ENCODE data around the gene GDPD3. TPM values are rescaled to one million over a fixed set of nuclear protein-coding genes. Genes with fewer than 3 reads are reported as not detected.

The GDPD3 gene
- total and polyA plus RNA-seq, 2 of the 13 experiments (the other 11 are each of a cell fraction or from before 2014, with no cell fraction given), result 18.7 to 20.6 TPM

DNA sequence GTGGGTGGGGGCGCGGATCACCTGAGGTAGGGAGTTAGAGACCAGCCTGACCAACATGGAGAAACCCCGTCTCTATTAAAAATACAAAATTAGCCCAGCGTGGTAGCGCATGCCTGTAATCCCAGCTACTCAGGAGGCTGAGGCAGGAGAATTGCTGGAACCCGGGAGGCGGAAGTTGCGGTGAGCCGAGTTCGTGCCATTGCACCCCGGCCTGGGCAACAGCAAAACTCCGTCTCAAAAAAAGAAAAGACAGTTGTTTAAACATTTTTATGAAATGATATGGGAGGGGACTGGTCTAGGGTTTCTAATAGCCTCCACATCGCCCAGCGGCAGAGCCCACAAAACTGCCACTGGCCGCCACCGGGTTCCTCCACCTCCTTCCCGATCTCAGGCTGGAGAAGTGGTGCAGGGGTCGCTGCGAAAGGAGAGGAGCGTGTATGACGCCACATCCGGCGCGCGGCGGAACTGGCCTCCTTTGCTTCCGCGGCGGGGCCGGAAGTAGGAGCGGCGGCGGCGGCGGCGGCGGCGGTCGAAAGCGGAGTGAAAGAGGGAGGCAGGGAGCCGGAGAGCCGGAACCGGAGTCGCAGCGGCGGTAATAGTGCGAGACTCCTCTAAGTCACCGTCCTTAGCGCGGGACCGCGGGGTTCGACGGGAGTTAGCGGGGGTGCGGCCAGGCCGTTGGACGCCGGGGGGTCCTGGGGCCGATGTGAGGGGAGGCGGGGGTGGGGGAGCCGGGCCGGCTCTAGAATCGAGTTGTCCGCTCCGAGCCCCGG lies 37.6 kb downstream of the GDPD3 start, which contains the start of gene PPP4C (continued):
- TF ChIP-seq HNRNPL (IDR thresholded peaks at IDR 0.05; ENCODE audit: low read depth, low read length), result 0 out of 2 replicates have a peak, but pooled peaks have one; percentile 50
- no peak for TF ChIP-seq MBD4 (IDR thresholded peaks at IDR 0.05; ENCODE audit: borderline replicate concordance, low read length)
- no peak; the same call in none of the 2 replicates for TF ChIP-seq NKX3-1 (CRISPR knock-in tag; IDR thresholded peaks at IDR 0.05)
- peak; percentile 85 for TF ChIP-seq ZSCAN31 (CRISPR knock-in tag; IDR thresholded peaks at IDR 0.05; ENCODE audit: low read depth)
- peak; percentile 64; the same call in 1 of the 2 replicates for TF ChIP-seq HES4 (CRISPR knock-in tag; IDR thresholded peaks at IDR 0.05; ENCODE audit: borderline replicate concordance)
- TF ChIP-seq TRIM24 (CRISPR knock-in tag; IDR thresholded peaks at IDR 0.05), result no peak
- TF ChIP-seq EEA1 (CRISPR knock-in tag; IDR thresholded peaks at IDR 0.05; ENCODE audit: borderline replicate concordance), result no peak
- TF ChIP-seq KDM5A (IDR thresholded peaks at IDR 0.05; ENCODE audit: borderline replicate concordance, low read length), result peak; percentile 86
- TF ChIP-seq, protein P1, sequence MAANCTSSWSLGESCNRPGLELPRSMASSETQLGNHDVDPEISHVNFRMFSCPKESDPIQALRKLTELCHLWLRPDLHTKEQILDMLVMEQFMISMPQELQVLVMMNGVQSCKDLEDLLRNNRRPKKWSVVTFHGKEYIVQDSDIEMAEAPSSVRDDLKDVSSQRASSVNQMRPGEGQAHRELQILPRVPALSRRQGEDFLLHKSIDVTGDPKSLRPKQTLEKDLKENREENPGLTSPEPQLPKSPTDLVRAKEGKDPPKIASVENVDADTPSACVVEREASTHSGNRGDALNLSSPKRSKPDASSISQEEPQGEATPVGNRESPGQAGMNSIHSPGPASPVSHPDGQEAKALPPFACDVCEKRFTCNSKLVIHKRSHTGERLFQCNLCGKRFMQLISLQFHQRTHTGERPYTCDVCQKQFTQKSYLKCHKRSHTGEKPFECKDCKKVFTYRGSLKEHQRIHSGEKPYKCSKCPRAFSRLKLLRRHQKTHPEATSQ (CRISPR knock-in tag; IDR thresholded peaks at IDR 0.05; ENCODE audit: borderline replicate concordance), result peak; percentile 85; the same call in 1 of the 2 replicates
- TF ChIP-seq ZEB1 (IDR thresholded peaks at IDR 0.05; ENCODE audit: insufficient replicate concordance, low read depth), result no peak
- TF ChIP-seq NFYC (CRISPR knock-in tag; IDR thresholded peaks at IDR 0.05), result no peak
- 0 out of 2 replicates have a peak, but pooled peaks have one; percentile 10 for TF ChIP-seq DPF2 (CRISPR knock-in tag; IDR thresholded peaks at IDR 0.05; ENCODE audit: borderline replicate concordance, low read depth)
- no peak for TF ChIP-seq GTF3A (CRISPR knock-in tag; conservative IDR thresholded peaks at IDR 0.05)
- TF ChIP-seq NFKB2 (CRISPR knock-in tag; IDR thresholded peaks at IDR 0.05; ENCODE audit: borderline replicate concordance), result no peak; the same call in 1 of the 2 replicates
- no peak for TF ChIP-seq MBNL3 (CRISPR knock-in tag; conservative IDR thresholded peaks at IDR 0.05)
- no peak for TF ChIP-seq ZNF556 (CRISPR knock-in tag; IDR thresholded peaks at IDR 0.05; ENCODE audit: borderline replicate concordance)
- TF ChIP-seq, protein P2, sequence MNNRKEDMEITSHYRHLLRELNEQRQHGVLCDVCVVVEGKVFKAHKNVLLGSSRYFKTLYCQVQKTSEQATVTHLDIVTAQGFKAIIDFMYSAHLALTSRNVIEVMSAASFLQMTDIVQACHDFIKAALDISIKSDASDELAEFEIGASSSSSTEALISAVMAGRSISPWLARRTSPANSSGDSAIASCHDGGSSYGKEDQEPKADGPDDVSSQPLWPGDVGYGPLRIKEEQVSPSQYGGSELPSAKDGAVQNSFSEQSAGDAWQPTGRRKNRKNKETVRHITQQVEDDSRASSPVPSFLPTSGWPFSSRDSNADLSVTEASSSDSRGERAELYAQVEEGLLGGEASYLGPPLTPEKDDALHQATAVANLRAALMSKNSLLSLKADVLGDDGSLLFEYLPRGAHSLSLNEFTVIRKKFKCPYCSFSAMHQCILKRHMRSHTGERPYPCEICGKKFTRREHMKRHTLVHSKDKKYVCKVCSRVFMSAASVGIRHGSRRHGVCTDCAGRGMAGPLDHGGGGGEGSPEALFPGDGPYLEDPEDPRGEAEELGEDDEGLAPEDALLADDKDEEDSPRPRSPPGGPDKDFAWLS (CRISPR knock-in tag; IDR thresholded peaks at IDR 0.05; ENCODE audit: borderline replicate concordance), result no peak
- peak; percentile 86 for TF ChIP-seq ATF1 (CRISPR knock-in tag; IDR thresholded peaks at IDR 0.05)
- peak; percentile 20; the same call in 1 of the 2 replicates for TF ChIP-seq KDM4B (CRISPR knock-in tag; IDR thresholded peaks at IDR 0.05)
- TF ChIP-seq RORA (CRISPR knock-in tag; IDR thresholded peaks at IDR 0.05), result no peak
- peak; percentile 49; the same call in 1 of the 2 replicates for TF ChIP-seq ZIK1 (CRISPR knock-in tag; IDR thresholded peaks at IDR 0.05; ENCODE audit: borderline replicate concordance, low read depth)
- no peak for TF ChIP-seq ZFP41 (CRISPR knock-in tag; IDR thresholded peaks at IDR 0.05; ENCODE audit: borderline replicate concordance)
- no peak for TF ChIP-seq ZNF205 (CRISPR knock-in tag; IDR thresholded peaks at IDR 0.05)
- TF ChIP-seq ZNF264 (CRISPR knock-in tag; IDR thresholded peaks at IDR 0.05), result no peak; the same call in 1 of the 2 replicates
- TF ChIP-seq ZNF501 (CRISPR knock-in tag; IDR thresholded peaks at IDR 0.05), result peak; percentile 58; the same call in 1 of the 2 replicates
- TF ChIP-seq KAT7 (CRISPR knock-in tag; IDR thresholded peaks at IDR 0.05; ENCODE audit: borderline replicate concordance), result peak; percentile 73; the same call in 1 of the 2 replicates
- TF ChIP-seq ZNF567 (CRISPR knock-in tag; IDR thresholded peaks at IDR 0.05; ENCODE audit: borderline replicate concordance), result 0 out of 2 replicates have a peak, but pooled peaks have one; percentile 43
- no peak for TF ChIP-seq RARG (CRISPR knock-in tag; IDR thresholded peaks at IDR 0.05; ENCODE audit: low read depth)
- TF ChIP-seq ZSCAN29 (CRISPR knock-in tag; conservative IDR thresholded peaks at IDR 0.05), result no peak

Measured in HepG2 (cell line).